ENCODE measurements around the gene ARMC9. TPM values are rescaled to one million over a fixed set of nuclear protein-coding genes. Genes with fewer than 3 reads are reported as not detected.

ARMC9 gene
- total and polyA plus RNA-seq, 2 of the 13 experiments (the other 11 are each of a cell fraction or from before 2014, with no cell fraction given), result 9.1 to 12.8 TPM

- TF ChIP-seq ZNF589 (CRISPR knock-in tag; conservative IDR thresholded peaks at IDR 0.05), result no peak
- peak; percentile 37; the same call in 1 of the 2 replicates for TF ChIP-seq SMAD3 (CRISPR knock-in tag; IDR thresholded peaks at IDR 0.05)
- 0 out of 2 replicates have a peak, but pooled peaks have one; percentile 92 for TF ChIP-seq ZNF598 (CRISPR knock-in tag; IDR thresholded peaks at IDR 0.05; ENCODE audit: borderline replicate concordance)
- TF ChIP-seq, protein P1, sequence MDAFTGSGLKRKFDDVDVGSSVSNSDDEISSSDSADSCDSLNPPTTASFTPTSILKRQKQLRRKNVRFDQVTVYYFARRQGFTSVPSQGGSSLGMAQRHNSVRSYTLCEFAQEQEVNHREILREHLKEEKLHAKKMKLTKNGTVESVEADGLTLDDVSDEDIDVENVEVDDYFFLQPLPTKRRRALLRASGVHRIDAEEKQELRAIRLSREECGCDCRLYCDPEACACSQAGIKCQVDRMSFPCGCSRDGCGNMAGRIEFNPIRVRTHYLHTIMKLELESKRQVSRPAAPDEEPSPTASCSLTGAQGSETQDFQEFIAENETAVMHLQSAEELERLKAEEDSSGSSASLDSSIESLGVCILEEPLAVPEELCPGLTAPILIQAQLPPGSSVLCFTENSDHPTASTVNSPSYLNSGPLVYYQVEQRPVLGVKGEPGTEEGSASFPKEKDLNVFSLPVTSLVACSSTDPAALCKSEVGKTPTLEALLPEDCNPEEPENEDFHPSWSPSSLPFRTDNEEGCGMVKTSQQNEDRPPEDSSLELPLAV (CRISPR knock-in tag; conservative IDR thresholded peaks at IDR 0.05; ENCODE audit: low read depth), result no peak
- TF ChIP-seq, protein P2, sequence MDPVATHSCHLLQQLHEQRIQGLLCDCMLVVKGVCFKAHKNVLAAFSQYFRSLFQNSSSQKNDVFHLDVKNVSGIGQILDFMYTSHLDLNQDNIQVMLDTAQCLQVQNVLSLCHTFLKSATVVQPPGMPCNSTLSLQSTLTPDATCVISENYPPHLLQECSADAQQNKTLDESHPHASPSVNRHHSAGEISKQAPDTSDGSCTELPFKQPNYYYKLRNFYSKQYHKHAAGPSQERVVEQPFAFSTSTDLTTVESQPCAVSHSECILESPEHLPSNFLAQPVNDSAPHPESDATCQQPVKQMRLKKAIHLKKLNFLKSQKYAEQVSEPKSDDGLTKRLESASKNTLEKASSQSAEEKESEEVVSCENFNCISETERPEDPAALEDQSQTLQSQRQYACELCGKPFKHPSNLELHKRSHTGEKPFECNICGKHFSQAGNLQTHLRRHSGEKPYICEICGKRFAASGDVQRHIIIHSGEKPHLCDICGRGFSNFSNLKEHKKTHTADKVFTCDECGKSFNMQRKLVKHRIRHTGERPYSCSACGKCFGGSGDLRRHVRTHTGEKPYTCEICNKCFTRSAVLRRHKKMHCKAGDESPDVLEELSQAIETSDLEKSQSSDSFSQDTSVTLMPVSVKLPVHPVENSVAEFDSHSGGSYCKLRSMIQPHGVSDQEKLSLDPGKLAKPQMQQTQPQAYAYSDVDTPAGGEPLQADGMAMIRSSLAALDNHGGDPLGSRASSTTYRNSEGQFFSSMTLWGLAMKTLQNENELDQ (CRISPR knock-in tag; IDR thresholded peaks at IDR 0.05; ENCODE audit: borderline replicate concordance), result peak; percentile 48; the same call in 1 of the 2 replicates
- no peak for TF ChIP-seq MAF1 (CRISPR knock-in tag; IDR thresholded peaks at IDR 0.05; ENCODE audit: borderline replicate concordance)
- peak; percentile 85 for TF ChIP-seq ZNF761 (CRISPR knock-in tag; conservative IDR thresholded peaks at IDR 0.05)
- TF ChIP-seq, protein P3, sequence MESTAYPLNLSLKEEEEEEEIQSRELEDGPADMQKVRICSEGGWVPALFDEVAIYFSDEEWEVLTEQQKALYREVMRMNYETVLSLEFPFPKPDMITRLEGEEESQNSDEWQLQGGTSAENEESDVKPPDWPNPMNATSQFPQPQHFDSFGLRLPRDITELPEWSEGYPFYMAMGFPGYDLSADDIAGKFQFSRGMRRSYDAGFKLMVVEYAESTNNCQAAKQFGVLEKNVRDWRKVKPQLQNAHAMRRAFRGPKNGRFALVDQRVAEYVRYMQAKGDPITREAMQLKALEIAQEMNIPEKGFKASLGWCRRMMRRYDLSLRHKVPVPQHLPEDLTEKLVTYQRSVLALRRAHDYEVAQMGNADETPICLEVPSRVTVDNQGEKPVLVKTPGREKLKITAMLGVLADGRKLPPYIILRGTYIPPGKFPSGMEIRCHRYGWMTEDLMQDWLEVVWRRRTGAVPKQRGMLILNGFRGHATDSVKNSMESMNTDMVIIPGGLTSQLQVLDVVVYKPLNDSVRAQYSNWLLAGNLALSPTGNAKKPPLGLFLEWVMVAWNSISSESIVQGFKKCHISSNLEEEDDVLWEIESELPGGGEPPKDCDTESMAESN (CRISPR knock-in tag; conservative IDR thresholded peaks at IDR 0.05), result peak; percentile 26; the same call in 1 of the 2 replicates
- TF ChIP-seq, protein P4, sequence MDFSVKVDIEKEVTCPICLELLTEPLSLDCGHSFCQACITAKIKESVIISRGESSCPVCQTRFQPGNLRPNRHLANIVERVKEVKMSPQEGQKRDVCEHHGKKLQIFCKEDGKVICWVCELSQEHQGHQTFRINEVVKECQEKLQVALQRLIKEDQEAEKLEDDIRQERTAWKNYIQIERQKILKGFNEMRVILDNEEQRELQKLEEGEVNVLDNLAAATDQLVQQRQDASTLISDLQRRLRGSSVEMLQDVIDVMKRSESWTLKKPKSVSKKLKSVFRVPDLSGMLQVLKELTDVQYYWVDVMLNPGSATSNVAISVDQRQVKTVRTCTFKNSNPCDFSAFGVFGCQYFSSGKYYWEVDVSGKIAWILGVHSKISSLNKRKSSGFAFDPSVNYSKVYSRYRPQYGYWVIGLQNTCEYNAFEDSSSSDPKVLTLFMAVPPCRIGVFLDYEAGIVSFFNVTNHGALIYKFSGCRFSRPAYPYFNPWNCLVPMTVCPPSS (IDR thresholded peaks at IDR 0.05), result no peak
- no peak; the same call in 1 of the 2 replicates for TF ChIP-seq SUZ12 (IDR thresholded peaks at IDR 0.05; ENCODE audit: low read depth, low read length)
- no peak for TF ChIP-seq KLF15 (CRISPR knock-in tag; IDR thresholded peaks at IDR 0.05; ENCODE audit: borderline replicate concordance)
- TF ChIP-seq ZNF646 (CRISPR knock-in tag; IDR thresholded peaks at IDR 0.05), result no peak
- TF ChIP-seq GABPB1 (CRISPR knock-in tag; IDR thresholded peaks at IDR 0.05), result peak; percentile 93
These were observed at the start of gene ARMC9 (continued) for GRCh38 chr2:231198291-231199173.

Data from HepG2 (cell line).